ENCODE results near the gene IBA57.

DNA sequence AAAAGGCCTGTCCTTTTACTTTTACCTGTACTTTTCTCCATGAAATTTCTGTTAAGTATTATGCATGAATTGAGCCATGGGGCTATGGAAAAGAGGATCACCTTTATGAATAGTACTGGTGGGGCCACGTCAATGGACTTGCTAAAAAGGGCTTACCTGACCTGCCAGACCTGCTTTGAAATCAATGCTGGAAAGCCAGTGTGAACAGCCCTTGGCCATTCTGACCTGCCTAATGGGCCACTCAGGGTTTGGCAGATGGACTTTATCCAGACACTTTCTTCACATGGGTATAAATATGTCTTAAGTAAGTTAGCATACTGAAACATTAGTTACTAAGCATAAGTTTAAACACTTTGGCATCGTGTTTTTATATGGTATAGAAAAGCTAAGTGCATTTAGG, 33.8 kb upstream of the IBA57 start:
- TF ChIP-seq POLR2AphosphoS5 (IDR thresholded peaks at IDR 0.05; ENCODE audit: borderline replicate concordance, low read depth, low read length) (no peak), EZH2 (IDR thresholded peaks at IDR 0.05) (no peak), FOXP2 (optimal IDR thresholded peaks at IDR 0.05; ENCODE audit: control extremely low read depth, extremely low read length, insufficient read depth) (no peak)
